8988T (cell line): ENCODE measurements around the gene PDCD7.
"Not testable (repeated sequence)": the region's sequence is repeated elsewhere in the genome, so short reads cannot be mapped to it uniquely, and the experiment has no call there.

Experiments used
- DNase-seq: peaks from one replicate; pipeline ENCODE4 v3.0.0; 2011

PDCD7 gene

GRCh38 chr15:65133548-65134200 is at the start of gene PDCD7:
PDCD7 (minus strand) TSS chr15:65133808; CDS start chr15:65133781, 27 bp downstream.
- peak; percentile 90 for DNase-seq

DNA sequence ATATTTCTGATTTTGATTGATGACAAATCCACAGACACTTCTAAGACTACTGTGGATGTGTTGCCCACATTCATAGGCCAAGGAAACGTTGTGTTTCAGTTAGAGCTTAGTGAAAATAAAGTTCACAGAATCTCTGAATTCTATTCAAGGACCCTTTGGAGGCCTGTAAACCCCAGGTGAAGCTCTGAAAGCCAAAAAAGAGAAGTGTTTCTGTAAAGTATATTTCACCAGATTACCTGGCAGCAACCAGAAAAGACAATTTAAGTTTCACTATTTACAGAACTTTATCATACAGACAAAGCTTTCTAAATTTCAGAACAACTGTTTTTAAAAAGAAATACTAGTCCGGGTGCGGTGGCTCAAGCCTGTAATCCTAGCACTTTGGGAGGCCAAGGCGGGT is 48.9 kb upstream of the PDCD7 start:
- no peak for DNase-seq

DNA sequence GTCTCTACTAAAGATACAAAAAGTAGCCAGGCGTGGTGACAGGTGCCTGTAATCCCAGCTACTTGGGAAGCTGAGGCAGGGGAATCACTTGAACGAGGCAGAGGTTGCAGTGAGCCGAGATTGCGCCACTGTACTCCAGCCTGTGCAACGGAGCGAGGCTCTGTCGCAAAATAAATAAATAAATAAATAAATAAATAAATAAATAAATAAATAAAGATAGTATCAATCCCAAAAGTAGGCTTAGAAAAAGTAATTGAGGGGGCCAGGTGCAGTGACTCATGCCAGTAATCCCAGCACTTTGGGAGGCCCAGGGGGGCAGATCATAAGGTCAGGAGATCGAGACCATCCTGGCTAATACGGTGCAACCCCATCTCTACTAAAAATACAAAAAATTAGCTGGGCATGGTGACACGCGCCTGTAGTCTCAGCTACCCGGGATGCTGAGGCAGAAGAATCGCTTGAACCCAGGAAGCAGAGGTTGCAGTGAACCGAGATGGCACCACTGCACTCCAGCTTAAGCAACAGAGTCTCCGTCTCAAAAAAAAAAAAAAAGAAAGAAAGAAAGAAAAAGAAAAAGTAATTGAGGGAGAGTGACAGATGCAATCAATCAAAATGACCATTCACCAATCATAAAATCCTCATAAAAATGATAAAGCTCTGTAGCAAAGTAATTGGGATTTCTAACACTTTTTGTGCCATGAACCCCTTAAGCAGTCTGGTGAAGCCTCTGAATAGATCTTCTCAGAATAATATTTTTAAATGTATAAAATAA is 48.2 kb upstream of the PDCD7 start:
- DNase-seq: not testable (repeated sequence)

DNA sequence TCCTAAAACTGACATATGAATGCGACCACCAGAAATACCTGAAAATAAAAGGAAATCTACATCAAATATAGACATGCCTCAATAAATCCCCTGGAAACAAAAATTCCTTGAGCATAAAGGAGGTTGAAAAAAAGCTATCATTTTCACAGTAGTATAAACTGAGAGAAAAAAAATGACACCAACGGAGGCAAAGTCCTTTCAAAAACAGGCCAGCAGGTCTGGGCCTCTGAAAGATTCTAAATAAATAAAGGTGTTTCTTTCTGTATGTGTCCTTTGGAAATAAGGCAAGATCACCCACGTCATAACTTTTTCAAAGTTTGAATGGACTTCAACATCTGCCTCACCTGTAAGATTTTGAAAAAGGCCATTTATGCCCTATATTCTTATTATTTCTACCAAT is 46.6 kb upstream of the PDCD7 start:
- no peak for DNase-seq

GRCh38 chr15:65177901-65178300 is 44.3 kb upstream of the PDCD7 start:
- DNase-seq: no peak

- no peak for DNase-seq
These were observed 42.4 kb upstream of the PDCD7 start for GRCh38 chr15:65176056-65176455.

DNA sequence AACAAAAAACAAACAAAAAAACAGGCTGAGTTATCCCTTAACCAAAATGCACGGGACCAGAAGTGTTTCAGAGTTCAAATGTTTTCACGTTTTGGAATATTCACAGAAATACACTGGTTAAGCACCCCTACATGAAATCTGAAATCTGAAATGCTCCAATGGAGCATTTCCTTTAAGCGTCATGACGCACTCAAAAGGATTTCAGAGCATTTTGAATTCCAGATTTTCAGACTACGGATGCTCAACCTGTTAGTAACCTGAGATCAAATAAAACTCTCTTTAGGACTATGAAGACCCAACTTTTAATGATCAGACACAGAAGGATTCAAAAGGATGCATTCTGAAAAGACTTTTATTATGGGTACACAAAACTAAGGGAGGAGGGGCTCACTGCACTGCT is 41.9 kb upstream of the PDCD7 start:
- no peak for DNase-seq

- DNase-seq: no peak
These were observed 40.9 kb upstream of the PDCD7 start for GRCh38 chr15:65174509-65174908.

GRCh38 chr15:65172531-65172930 is 38.9 kb upstream of the PDCD7 start:
- no peak for DNase-seq

- no peak for DNase-seq
These were observed 37.8 kb upstream of the PDCD7 start for GRCh38 chr15:65171428-65171827.

- no peak for DNase-seq
These were observed 32.3 kb upstream of the PDCD7 start for GRCh38 chr15:65165875-65166274.

GRCh38 chr15:65164139-65164538 is 30.5 kb upstream of the PDCD7 start:
- DNase-seq: no peak

DNA sequence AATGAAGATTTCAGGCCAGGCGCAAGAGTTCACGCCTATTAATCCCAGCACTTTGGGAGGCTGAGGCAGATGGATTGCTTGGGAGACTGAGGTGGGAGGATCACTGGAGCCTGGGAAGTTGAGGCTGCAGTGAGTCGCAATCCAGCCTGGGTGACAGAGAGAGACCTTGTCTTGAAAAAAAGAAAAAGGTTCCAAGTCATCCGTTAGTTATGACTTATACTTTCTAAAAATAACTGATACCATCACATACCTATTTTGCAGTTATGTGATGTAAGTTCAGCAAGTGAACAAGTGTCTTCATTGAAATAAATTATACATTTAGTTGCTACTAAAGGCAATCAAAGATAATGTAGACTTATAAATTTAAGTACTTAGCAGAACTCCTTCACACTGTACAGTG is 29.4 kb upstream of the PDCD7 start:
- DNase-seq: no peak

DNA sequence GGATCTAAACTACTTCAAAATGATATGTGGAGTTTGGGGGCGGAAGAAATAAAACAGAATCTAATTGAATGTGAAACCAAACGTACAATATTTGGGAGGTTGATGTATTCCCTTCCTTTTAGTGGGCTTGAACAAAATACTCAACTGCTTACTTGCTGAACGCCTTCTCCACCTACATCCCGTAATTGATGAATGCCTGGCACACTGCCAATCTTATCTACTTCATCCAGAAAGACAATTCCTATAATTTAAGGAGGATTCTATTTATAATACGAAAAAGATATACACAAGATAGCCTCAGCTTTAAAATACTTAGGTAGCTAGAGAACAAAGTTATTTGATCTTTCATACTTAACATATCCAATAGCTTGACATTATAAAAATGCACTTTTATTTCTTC is 23.1 kb upstream of the PDCD7 start:
- no peak for DNase-seq

- no peak for DNase-seq
These were observed 21.1 kb upstream of the PDCD7 start for GRCh38 chr15:65154720-65155119.

DNA sequence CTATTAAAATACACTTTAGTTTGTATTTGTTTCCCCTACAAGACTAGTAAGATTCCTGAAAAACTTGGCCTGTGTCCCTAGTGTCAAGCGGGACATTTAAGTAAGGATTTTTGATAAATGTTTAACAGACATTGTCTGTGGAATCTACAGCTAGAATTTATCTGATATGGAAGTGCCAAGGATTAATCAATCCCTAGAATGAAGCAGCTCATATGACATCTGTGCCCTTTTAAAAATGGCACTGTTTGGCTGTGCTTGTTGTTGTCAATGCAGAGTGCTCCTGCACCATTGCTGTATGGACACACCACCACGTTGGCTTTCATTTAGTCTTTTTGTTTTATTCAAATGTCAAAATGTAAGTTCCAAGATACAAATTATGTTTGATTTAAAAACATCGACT is 14.3 kb upstream of the PDCD7 start:
- DNase-seq: no peak

- DNase-seq: no peak
These were observed 12.8 kb upstream of the PDCD7 start for GRCh38 chr15:65146438-65146837.

- not testable (repeated sequence) for DNase-seq
These were observed 5.0 kb upstream of the PDCD7 start for GRCh38 chr15:65138631-65139030.

DNA sequence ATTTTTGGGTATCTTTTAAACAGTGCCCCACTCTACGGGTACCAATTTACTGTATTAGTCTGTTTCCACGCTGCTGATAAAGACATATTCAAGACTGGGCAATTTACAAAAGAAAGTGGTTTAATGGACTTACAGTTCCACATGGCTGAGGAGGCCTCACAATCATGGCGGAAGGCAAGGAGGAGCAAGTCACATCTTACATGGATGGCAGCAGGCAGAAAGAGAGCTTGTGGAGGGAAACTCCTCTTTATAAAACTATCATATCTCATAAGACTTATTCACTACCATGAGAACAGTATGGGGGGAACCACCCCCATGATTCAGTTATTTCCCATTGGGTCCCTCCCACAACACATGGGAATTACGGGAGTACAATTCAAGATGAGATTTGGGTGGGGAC is 4.3 kb upstream of the PDCD7 start:
- not testable (repeated sequence) for DNase-seq

DNA sequence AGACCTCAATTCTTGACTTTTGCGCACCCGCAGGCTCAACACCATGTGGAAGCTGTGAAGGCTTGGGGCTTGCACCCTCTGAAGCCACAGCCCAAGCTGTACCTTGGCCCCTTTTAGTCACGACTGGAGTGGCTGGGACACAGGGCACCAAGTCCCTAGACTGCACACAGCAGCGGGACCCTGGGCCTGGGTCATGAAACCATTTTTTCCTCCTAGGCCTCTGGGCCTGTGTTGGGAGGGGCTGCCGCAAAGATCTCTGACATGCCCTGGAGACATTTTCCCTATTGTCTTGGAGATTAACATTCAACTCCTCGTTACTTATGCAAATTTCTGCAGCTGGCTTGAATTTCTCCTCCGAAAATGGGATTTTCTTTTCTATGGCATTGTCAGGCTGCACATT is 3.5 kb upstream of the PDCD7 start:
- not testable (repeated sequence) for DNase-seq

GRCh38 chr15:65134538-65134937 is 930 bp upstream of the PDCD7 start:
- DNase-seq: no peak

DNA sequence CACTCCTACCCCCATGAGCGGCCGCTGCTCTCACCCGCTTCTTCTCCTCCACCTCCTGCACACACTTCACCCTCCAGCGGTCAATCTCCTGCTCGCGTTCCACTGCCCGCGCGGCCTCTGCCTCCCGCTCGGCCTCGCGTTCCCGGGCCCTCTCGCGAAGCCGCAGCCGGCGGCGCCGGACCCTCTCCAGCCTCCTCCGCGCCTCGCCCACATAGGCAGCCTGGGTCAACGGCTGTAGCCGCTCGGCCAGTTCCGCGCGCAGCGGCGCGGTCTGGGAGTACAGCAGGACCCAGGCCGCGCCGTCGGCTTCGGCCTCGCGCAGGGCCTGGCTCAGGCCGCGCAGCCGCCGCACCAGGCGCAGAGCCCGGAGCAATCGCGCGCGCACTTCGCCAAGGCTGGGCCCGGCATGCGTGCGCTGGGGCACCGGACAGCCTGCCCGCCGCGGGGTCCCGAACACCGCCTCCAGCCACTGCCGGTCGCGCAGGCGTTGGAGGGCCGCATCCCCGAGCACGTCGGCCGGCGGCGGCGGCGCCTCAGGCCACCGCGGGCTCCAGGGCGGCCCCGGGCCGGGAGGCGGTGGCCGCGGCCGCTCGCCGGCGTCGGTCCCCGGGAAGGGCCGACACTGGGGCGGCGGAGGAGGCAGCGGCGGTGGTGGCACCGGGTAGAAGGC is 595 bp downstream of the PDCD7 start:
- peak; percentile 43 for DNase-seq

DNA sequence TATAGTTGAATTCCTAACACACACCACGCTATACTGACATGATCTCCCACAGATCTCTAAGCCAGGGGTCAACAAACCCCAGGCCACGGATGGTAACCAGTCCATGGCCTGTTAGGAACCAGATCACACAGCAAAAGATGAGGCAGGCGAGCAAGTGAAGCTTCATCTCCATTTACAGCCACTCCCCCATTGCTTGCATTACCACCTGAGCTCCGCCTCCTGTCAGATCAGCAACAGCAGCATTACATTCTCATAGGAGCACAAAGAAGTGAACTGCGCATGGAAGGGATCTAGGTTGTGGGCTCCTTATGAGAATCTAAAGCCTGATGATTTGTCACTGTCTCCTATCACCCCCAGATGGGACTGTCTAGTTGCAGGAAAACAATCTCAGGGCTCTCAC is 2.7 kb downstream of the PDCD7 start:
- DNase-seq: no peak

DNA sequence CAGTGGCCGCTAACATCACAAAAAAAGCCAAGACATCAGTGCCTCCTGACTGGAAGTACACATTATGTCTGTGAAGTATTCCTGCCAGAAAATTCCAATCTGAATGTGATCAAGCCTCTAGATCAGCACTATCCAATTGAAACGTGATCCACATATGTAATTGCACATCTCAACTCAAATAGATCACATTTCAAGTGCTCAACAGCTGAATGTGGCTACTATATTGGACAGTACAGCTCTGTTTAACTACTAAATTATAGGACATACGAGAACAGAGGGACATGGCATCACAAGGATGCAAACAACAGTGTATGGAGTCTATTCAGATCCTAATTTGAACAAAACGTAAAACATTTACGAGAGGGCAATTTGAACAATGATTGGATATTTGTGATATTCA is 18.1 kb downstream of the PDCD7 start:
- no peak for DNase-seq
